GM23248 (cell line): ENCODE measurements around the gene IGF2.

Source experiments
- EZH2 ChIP-seq: fragments of 200-600 bp; sonication (generic); IDR thresholded peaks from 2 replicates; pipeline ENCODE4 v1.6.1; 2018; ENCODE audit warnings: antibody characterized with exemption, mild to moderate bottlenecking; ENCODE audit not compliant: insufficient read depth, poor library complexity, severe bottlenecking
- EZH2phosphoT487 ChIP-seq: fragments of 200-600 bp; sonication (generic); IDR thresholded peaks from 2 replicates; pipeline ENCODE4 v1.6.1; 2018; ENCODE audit warnings: antibody characterized with exemption, moderate library complexity, mild to moderate bottlenecking, low read depth; ENCODE audit not compliant: insufficient read depth

DNA sequence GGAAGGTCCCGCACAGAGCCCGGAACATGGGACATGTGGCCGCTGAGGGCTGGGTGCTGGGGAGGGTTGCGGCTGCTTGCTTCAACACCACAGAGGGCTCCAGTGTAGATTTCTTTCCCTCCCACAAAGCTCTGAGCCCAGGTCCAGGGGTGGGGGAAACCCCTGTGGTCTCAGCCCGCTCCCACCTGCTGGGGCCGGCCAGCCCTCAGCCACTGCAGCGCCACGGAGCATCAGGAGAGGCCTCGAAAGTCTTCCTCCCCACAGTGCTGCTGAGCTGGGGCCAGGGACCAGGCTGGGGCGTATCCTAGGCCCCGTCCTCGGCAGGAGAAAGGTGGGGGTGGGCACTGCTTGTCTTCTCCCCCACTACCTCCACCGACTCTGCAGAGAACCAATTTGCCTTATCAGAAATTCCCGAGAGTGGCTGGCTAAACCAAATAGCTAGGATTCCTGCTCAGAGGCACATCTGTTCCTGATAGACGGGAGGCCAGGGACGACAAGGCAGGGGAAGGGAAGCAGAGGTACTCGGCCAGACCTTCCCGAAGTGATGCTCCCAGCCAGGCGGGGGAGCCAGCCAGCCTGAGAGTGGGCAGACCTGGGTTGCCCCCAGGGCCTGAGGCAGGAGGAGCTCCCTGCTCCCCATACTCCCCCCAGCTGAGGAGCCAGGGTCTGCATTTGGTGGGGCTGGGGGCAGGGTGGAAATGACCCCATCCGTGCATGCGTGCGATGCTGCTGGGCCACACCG lies 18.7 kb downstream of the IGF2 start:
- TF ChIP-seq EZH2, result no peak
- no peak for TF ChIP-seq EZH2phosphoT487
